Lower leg skin (tissue), 4 donors: ENCODE results near the gene ZCCHC13. TPM values are rescaled to one million over a fixed set of nuclear protein-coding genes. Genes with fewer than 3 reads are reported as not detected.
"Not testable (repeated sequence)": the region's sequence is repeated elsewhere in the genome, so short reads cannot be mapped to it uniquely, and the experiment has no call there.

Experiments used
- DNase-seq, 2 donors: peaks; one replicate each; pipeline ENCODE4 v3.0.0-alpha.2; 2019; ENCODE audit warnings: low spot score in 2 of 2
- H3K4me3 ChIP-seq: fragments of 200-600 bp; sonication (generic); 2 replicates; pipeline ENCODE4 v1.5.1; 2017; ENCODE audit warnings: mild to moderate bottlenecking, low read depth; ENCODE audit not compliant: poor library complexity, severe bottlenecking
- POLR2A ChIP-seq, 2 donors: fragments of 450-650 bp; IDR thresholded peaks; one replicate each; pipeline ENCODE4 v1.6.1; 2016 to 2017; ENCODE audit warnings: antibody characterized with exemption in 2 of 2, mild to moderate bottlenecking in 1 of 2, moderate library complexity in 1 of 2
- WGBS, 2 donors: methylation state at CpG; one replicate each; pipeline ENCODE4 v1.1.5; 2018; 5-methylcytosine and 5-hydroxymethylcytosine counted together
- intact Hi-C: fragments of 100-400 bp; cut with DNase I; formaldehyde crosslinking; loops from one replicate; pipeline ENCODE4 v1.15.0; 2023; ENCODE audit warnings: low total_unique reads
- total RNA-seq, 4 donors: library from RNA; depleted of rRNA; stranded (reverse); fragments of >200 nt; gene quantifications; one replicate each; pipeline ENCODE4 v1.1.0, GENCODE V29; 2016
- TF ChIP-seq, protein P1 (sequence below), 3 donors: fragments of 450-650 bp; IDR thresholded peaks; one replicate each; pipeline ENCODE4 v1.5.1; 2016; ENCODE audit warnings: antibody characterized with exemption in 3 of 3, mild to moderate bottlenecking in 3 of 3, moderate library complexity in 2 of 3

Gene ZCCHC13
- total RNA-seq, 4 donors from 2014 or later = not detected

DNA sequence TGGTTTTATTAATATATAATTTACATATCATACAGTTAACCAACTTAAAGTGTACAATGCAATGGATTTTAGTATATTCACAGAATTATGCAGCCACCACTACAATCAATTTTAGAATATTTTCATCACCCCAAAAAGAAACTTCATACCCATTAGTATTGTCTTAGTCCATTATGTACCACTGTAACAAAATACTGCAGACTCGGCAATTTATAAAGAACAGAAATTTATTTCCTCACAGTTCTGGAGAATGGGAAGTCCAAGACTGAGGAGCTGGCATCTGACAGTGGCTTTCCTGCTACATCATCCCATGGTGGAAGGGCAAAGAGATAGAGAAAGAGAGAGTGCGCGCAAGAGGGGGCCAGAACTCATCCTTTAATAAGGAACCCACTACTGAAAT is 8.9 kb upstream of the ZCCHC13 start:
- TF ChIP-seq, protein P1, sequence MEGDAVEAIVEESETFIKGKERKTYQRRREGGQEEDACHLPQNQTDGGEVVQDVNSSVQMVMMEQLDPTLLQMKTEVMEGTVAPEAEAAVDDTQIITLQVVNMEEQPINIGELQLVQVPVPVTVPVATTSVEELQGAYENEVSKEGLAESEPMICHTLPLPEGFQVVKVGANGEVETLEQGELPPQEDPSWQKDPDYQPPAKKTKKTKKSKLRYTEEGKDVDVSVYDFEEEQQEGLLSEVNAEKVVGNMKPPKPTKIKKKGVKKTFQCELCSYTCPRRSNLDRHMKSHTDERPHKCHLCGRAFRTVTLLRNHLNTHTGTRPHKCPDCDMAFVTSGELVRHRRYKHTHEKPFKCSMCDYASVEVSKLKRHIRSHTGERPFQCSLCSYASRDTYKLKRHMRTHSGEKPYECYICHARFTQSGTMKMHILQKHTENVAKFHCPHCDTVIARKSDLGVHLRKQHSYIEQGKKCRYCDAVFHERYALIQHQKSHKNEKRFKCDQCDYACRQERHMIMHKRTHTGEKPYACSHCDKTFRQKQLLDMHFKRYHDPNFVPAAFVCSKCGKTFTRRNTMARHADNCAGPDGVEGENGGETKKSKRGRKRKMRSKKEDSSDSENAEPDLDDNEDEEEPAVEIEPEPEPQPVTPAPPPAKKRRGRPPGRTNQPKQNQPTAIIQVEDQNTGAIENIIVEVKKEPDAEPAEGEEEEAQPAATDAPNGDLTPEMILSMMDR (IDR thresholded peaks at IDR 0.05) = no peak
- no peak for TF ChIP-seq POLR2A (IDR thresholded peaks at IDR 0.05)
- DNase-seq = no peak
- WGBS, 2 donors = 97% methylated on average over 3 of the region's 3 CpGs
- H3K4me3 ChIP-seq = no peak overlapping the region
- intact Hi-C loops = no loop called here

- TF ChIP-seq, protein P1 (IDR thresholded peaks at IDR 0.05) = no peak
- no peak for TF ChIP-seq POLR2A (IDR thresholded peaks at IDR 0.05)
- 94 to 100% methylated on average over 4 of the region's 4 CpGs for whole genome bisulfite sequencing, 2 donors
- H3K4me3 ChIP-seq = no peak overlapping the region
- intact Hi-C loops = no loop called here
- DNase-seq = no peak
Observed at GRCh38 chrX:74297766-74298165, 6.2 kb upstream of the ZCCHC13 start.

- TF ChIP-seq POLR2A (IDR thresholded peaks at IDR 0.05) = no peak
- TF ChIP-seq, protein P1 (IDR thresholded peaks at IDR 0.05) = no peak
- WGBS, 2 donors = 50 to 59% methylated on average over 4 of the region's 4 CpGs
- intact Hi-C loops = no loop called here
- no peak for DNase-seq
- H3K4me3 ChIP-seq = no peak overlapping the region
Observed at GRCh38 chrX:74300869-74301268, 3.1 kb upstream of the ZCCHC13 start.

- intact Hi-C loops = no loop called here
- DNase-seq = no peak
- no peak overlapping the region for H3K4me3 ChIP-seq
- 72 to 76% methylated on average over 4 of the region's 4 CpGs for WGBS, 2 donors
- TF ChIP-seq, protein P1 (IDR thresholded peaks at IDR 0.05) = no peak
- no peak for TF ChIP-seq POLR2A (IDR thresholded peaks at IDR 0.05)
Observed at GRCh38 chrX:74318672-74319071, 14.7 kb downstream of the ZCCHC13 start.

GRCh38 chrX:74319321-74319720 is 15.3 kb downstream of the ZCCHC13 start:
- intact Hi-C loops = not testable (repeated sequence)
- 77 to 83% methylated on average over 2 of the region's 2 CpGs for WGBS, 2 donors

GRCh38 chrX:74321191-74321590 is 17.2 kb downstream of the ZCCHC13 start:
- TF ChIP-seq POLR2A (IDR thresholded peaks at IDR 0.05) = no peak
- TF ChIP-seq, protein P1 (IDR thresholded peaks at IDR 0.05) = no peak
- H3K4me3 ChIP-seq = no peak overlapping the region
- intact Hi-C loops = no loop called here
- DNase-seq = no peak
- WGBS, 2 donors = 86% methylated on average over 26 of the region's 27 CpGs; no CpG with 5 or more reads in 1 of the 2 donors

More at GRCh38 chrX:74319321-74319720, 15.3 kb downstream of the ZCCHC13 start:
- H3K4me3 ChIP-seq, DNase-seq: not testable (repeated sequence)
